K562 (cell line): ENCODE data around the gene POLD2. TPM values are rescaled to one million over a fixed set of nuclear protein-coding genes. Genes with fewer than 3 reads are reported as not detected.

Experiments
- CREB1 ChIP-seq, 2 experiments: sonication (generic) in 1 of 2; formaldehyde crosslinking in 1 of 2; IDR thresholded peaks; 2 replicates each; pipeline versions ENCODE4 v1.6.1 to v1.8.0; 2012 to 2022; ENCODE audit warnings: inconsistent platforms in 1 of 2, mild to moderate bottlenecking in 1 of 2, missing genetic modification reagents in 1 of 2, moderate library complexity in 1 of 2
- DIDO1 ChIP-seq: fragments of 450-650 bp; IDR thresholded peaks from 2 replicates; pipeline ENCODE4 v1.6.1; 2016; ENCODE audit warnings: low read depth, missing biosample characterization, missing genetic modification characterization
- EZH2 ChIP-seq: IDR thresholded peaks from 2 replicates; pipeline ENCODE4 v1.6.1; 2012; ENCODE audit warnings: low read depth, mild to moderate bottlenecking, inconsistent platforms, low read length, borderline replicate concordance
- JUND ChIP-seq, 2 experiments: IDR thresholded peaks; 2 replicates in 1 of 2; 3 replicates in 1 of 2; pipeline ENCODE4 v1.6.1; 2011; ENCODE audit warnings: borderline replicate concordance in 2 of 2, low read depth in 2 of 2, low read length in 2 of 2, improper control_type of control experiment in 1 of 2, missing biosample characterization in 1 of 2, missing genetic modification characterization in 1 of 2, missing genetic modification reagents in 1 of 2
- KLF6 ChIP-seq: fragments of 250-450 bp; sonication (Bioruptor Pico); IDR thresholded peaks from 2 replicates; pipeline ENCODE4 v1.4.0; 2020; ENCODE audit warnings: mild to moderate bottlenecking, moderate library complexity, borderline replicate concordance
- NFATC3 ChIP-seq: fragments of 450-650 bp; IDR thresholded peaks from 2 replicates; pipeline ENCODE4 v1.6.1; 2017; ENCODE audit warnings: mild to moderate bottlenecking
- OTX1 ChIP-seq: fragments of 450-650 bp; formaldehyde crosslinking; IDR thresholded peaks from 2 replicates; pipeline ENCODE4 v1.4.0; 2022; ENCODE audit warnings: mild to moderate bottlenecking
- RBM15 ChIP-seq: fragments of 200-400 bp; formaldehyde crosslinking; IDR thresholded peaks from 2 replicates; pipeline ENCODE4 v1.6.1; 2018; ENCODE audit warnings: mild to moderate bottlenecking, low read length, moderate library complexity; ENCODE audit not compliant: insufficient read depth
- SIN3A ChIP-seq, 2 experiments: fragments of 150-350 bp in 1 of 2; IDR thresholded peaks; 2 replicates each; pipeline ENCODE4 v1.6.1; 2011 to 2016; ENCODE audit warnings: borderline replicate concordance in 2 of 2, low read depth in 2 of 2, low read length in 2 of 2, mild to moderate bottlenecking in 2 of 2, moderate library complexity in 2 of 2; ENCODE audit not compliant: control insufficient read depth in 1 of 2
- SMARCC2 ChIP-seq: fragments of 450-650 bp; IDR thresholded peaks from 2 replicates; pipeline ENCODE4 v1.6.1; 2017; ENCODE audit warnings: antibody characterized with exemption, moderate library complexity, mild to moderate bottlenecking, low read depth
- TARDBP ChIP-seq: fragments of 450-650 bp; IDR thresholded peaks from 2 replicates; pipeline ENCODE4 v1.6.1; 2016
- TFE3 ChIP-seq: fragments of 450-650 bp; formaldehyde crosslinking; IDR thresholded peaks from 2 replicates; pipeline ENCODE4 v1.4.0; 2020; ENCODE audit warnings: mild to moderate bottlenecking, mixed read lengths
- TSC22D4 ChIP-seq: fragments of 450-650 bp; IDR thresholded peaks from 2 replicates; pipeline ENCODE4 v1.6.1; 2016; ENCODE audit warnings: missing genetic modification characterization, missing biosample characterization, control low read depth
- ZBTB43 ChIP-seq: sonication (generic); formaldehyde crosslinking; IDR thresholded peaks from 2 replicates; pipeline ENCODE4 v1.8.0; 2023; ENCODE audit warnings: mild to moderate bottlenecking, missing genetic modification reagents
- ZNF407 ChIP-seq: fragments of 450-650 bp; IDR thresholded peaks from 2 replicates; pipeline ENCODE4 v1.6.1; 2016; ENCODE audit warnings: low read depth
- polyA plus RNA-seq, 8 experiments: library from polyadenylated mRNA; depleted of rRNA in 4 of 8; stranded (reverse) in 5 of 8; unstranded in 3 of 8; fragments of >200 nt; fragmentation: Nextera tagmentation in 2 of 8; fragmentation: Illumina TruSeq in 1 of 8; extraction: Ambion mirVana in 2 of 8; extraction: Trizol in 1 of 8; gene quantifications; 2 replicates each; pipeline versions ENCODE4 v1.2.1 to v1.2.3, GENCODE V29; 2011 to 2014; ENCODE audit warnings: inconsistent platforms in 1 of 8, missing spikeins in 1 of 8
- total RNA-seq, 7 experiments: library from RNA; depleted of rRNA in 6 of 7; stranded (reverse); fragments of >200 nt in 6 of 7; fragmentation: Illumina TruSeq in 2 of 7; extraction: Trizol in 2 of 7; gene quantifications; 2 replicates each; pipeline versions ENCODE4 v1.2.1 to v1.2.3, GENCODE V29; 2011 to 2021; ENCODE audit warnings: low replicate concordance in 1 of 7

The POLD2 gene
- total and polyA plus RNA-seq, 9 of the 15 experiments (the other 6 are each of a cell fraction or from before 2014, with no cell fraction given), result 29.7 to 259 (median 225) TPM

GRCh38 chr7:44123190-44124003, at the start of gene POLD2 (continued):
- TF ChIP-seq DIDO1 (tag), result no peak
- TF ChIP-seq KLF6 (CRISPR knock-in tag), result no peak
- no peak for TF ChIP-seq TFE3 (CRISPR knock-in tag)
- no peak for TF ChIP-seq NFATC3
- no peak for TF ChIP-seq RBM15
- TF ChIP-seq JUND (IDR thresholded peaks at IDR 0.05; ENCODE audit: borderline replicate concordance, low read depth, low read length), result 0 out of 2 replicates have a peak, but pooled peaks have one; percentile 21
- no peak for TF ChIP-seq JUND (tag; IDR thresholded peaks at IDR 0.05; ENCODE audit: borderline replicate concordance, low read depth, low read length)
- no peak for TF ChIP-seq ZBTB43 (CRISPR knock-in tag)
- TF ChIP-seq OTX1 (CRISPR knock-in tag), result no peak; the same call in 1 of the 2 replicates
- TF ChIP-seq EZH2, result no peak
- no peak for TF ChIP-seq SMARCC2
- peak; percentile 57 to 60; a peak in 1 of 4 replicates for TF ChIP-seq SIN3A (IDR thresholded peaks at IDR 0.05; ENCODE audit: borderline replicate concordance in 2 of 2, control insufficient read depth in 1 of 2, low read depth in 2 of 2, low read length in 2 of 2)
- TF ChIP-seq CREB1 (IDR thresholded peaks at IDR 0.05), result peak; percentile 88
- TF ChIP-seq CREB1 (CRISPR knock-in tag; IDR thresholded peaks at IDR 0.05), result peak; percentile 91
- 0 out of 2 replicates have a peak, but pooled peaks have one; percentile 10 for TF ChIP-seq TARDBP
- no peak for TF ChIP-seq ZNF407
- TF ChIP-seq TSC22D4, result no peak
